Measurements from ENCODE around the gene UNC13C.

- TF ChIP-seq USF2 (IDR thresholded peaks at IDR 0.05; ENCODE audit: low read depth, low read length) (no peak), USF2 (CRISPR knock-in tag; IDR thresholded peaks at IDR 0.05; ENCODE audit: borderline replicate concordance) (no peak), CHD2 (IDR thresholded peaks at IDR 0.05; ENCODE audit: low read depth, low read length) (no peak), ZNF746 (CRISPR knock-in tag; IDR thresholded peaks at IDR 0.05) (no peak), AGO2 (optimal IDR thresholded peaks at IDR 0.05; ENCODE audit: low read depth, low read length) (no peak), ZNF121 (CRISPR knock-in tag; IDR thresholded peaks at IDR 0.05) (no peak), RNF219 (CRISPR knock-in tag; IDR thresholded peaks at IDR 0.05) (no peak), SNRNP70 (IDR thresholded peaks at IDR 0.05; ENCODE audit: low read depth, low read length) (no peak), ZNF839 (CRISPR knock-in tag; IDR thresholded peaks at IDR 0.05; ENCODE audit: borderline replicate concordance) (no peak), ATF3 (CRISPR knock-in tag; IDR thresholded peaks at IDR 0.05) (no peak), ZNF232 (CRISPR knock-in tag; IDR thresholded peaks at IDR 0.05; ENCODE audit: borderline replicate concordance) (no peak), IRF1 (CRISPR knock-in tag; IDR thresholded peaks at IDR 0.05; ENCODE audit: low read depth) (no peak), ZHX2 (IDR thresholded peaks at IDR 0.05; ENCODE audit: low read depth) (no peak), ZHX2 (CRISPR knock-in tag; IDR thresholded peaks at IDR 0.05; ENCODE audit: borderline replicate concordance) (no peak)
These were observed 602.4 kb downstream of the UNC13C start for GRCh38 chr15:54580643-54581042.
